ENCODE results near the gene LPCAT1.

- TF ChIP-seq CTCF (IDR thresholded peaks at IDR 0.05) (no peak), POLR2A (IDR thresholded peaks at IDR 0.05) (peak in 1 of 4 donors; percentile 22)
Observed at GRCh38 chr5:1480217-1480616, 43.5 kb downstream of the LPCAT1 start.
